GM18867 (cell line): ENCODE results near the gene ARFGEF2.
"Not testable (repeated sequence)": the region's sequence is repeated elsewhere in the genome, so short reads cannot be mapped to it uniquely, and the experiment has no call there.

Experiments used
- ATAC-seq: cut with Tn5 transposase; IDR thresholded peaks from one replicate; pipeline ENCODE4 v1.9.1; 2021; ENCODE audit warnings: mild to moderate bottlenecking, moderate library complexity; ENCODE audit not compliant: unreplicated experiment

The ARFGEF2 gene

GRCh38 chr20:49046087-49046900 lies 124.8 kb downstream of the ARFGEF2 start, which contains the start of gene CSE1L:
TSS of gene CSE1L (plus strand) at chr20:49046312. CDS start at chr20:49058464, 12,152 bp downstream.
- ATAC-seq, result peak; percentile 84

- no peak for ATAC-seq
These were observed 130.8 kb downstream of the ARFGEF2 start for GRCh38 chr20:49052334-49052733.

- ATAC-seq, result peak; percentile 62
These were observed 132.6 kb downstream of the ARFGEF2 start for GRCh38 chr20:49054056-49054643.

- no peak for ATAC-seq
These were observed 141.8 kb downstream of the ARFGEF2 start for GRCh38 chr20:49063279-49063678.

GRCh38 chr20:49074521-49074920 lies 153.0 kb downstream of the ARFGEF2 start:
- no peak for ATAC-seq

- ATAC-seq, result no peak
These were observed 156.8 kb downstream of the ARFGEF2 start for GRCh38 chr20:49078310-49078709.

GRCh38 chr20:49082295-49082694 lies 160.8 kb downstream of the ARFGEF2 start:
- ATAC-seq, result not testable (repeated sequence)
